ENCODE data around the gene NLRP1. TPM values are rescaled to one million over a fixed set of nuclear protein-coding genes. Genes with fewer than 3 reads are reported as not detected.

NLRP1 gene
- total and polyA plus RNA-seq, 2 donors (not counting 3 experiments of a cell fraction or from before 2014, with no cell fraction given), result 43.8 to 53.9 TPM

DNA sequence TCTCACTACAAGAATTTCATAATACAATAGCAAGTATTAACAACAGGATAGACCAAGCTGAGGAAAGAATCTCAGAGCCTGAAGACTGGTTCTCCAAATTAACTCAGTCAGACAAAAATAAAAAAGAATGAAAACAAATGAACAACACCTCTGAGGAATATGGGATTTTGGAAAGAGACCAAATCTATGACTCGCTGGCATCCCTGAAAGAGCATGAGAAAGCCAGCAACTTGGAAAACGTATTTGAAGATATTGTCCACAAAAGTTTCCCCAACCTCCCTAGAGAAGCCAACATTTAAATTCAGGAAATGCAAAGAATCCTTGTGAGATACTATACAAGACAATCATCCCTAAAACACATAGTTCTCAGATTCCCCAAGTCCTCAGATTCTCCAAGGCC is 20.9 kb downstream of the NLRP1 start:
- ChIA-PET CTCF (interaction anchor here (1.0 to 1.1 kb wide), 2 partner anchors 860 to 873 kb away, joined by 3 read pairs; no protein-coding TSS in a partner anchor), POLR2A (no interaction called here)
- Histone ChIP-seq H3K9me1 (replicated peaks; ENCODE audit: control insufficient read depth, extremely low read depth, insufficient read depth, low read length) (no peaks in the 10 kb centered on the region), H3K4me1 (ENCODE audit: control insufficient read depth, extremely low read depth, insufficient read depth, low read length) (no peaks in the 10 kb centered on the region), H4K20me1 (replicated peaks; ENCODE audit: control insufficient read depth, extremely low read depth, insufficient read depth, low read length) (no peaks in the 10 kb centered on the region), H3K36me3 (ENCODE audit: control insufficient read depth in 2 of 2, extremely low read depth in 1 of 2, insufficient read depth in 2 of 2, low read length in 2 of 2) (peaks cover 6 to 27% of the 10 kb centered on the region in 2 experiments), H3K27me3 (ENCODE audit: control insufficient read depth in 2 of 2, insufficient read depth in 2 of 2, low read length in 2 of 2) (no peaks in the 10 kb centered on the region), H3K79me2 (ENCODE audit: control insufficient read depth, insufficient read depth, low read length) (peaks cover 13% of the 10 kb centered on the region), H3K9me3 (replicated peaks; ENCODE audit: control insufficient read depth, insufficient read depth, low read length) (no peaks in the 10 kb centered on the region), H3K9ac (replicated peaks; ENCODE audit: extremely low read depth, insufficient read depth, low read length) (no peak overlapping the region), H3K4me3 (replicated peaks in 1 of 3; ENCODE audit: insufficient read depth in 1 of 3, low read depth in 1 of 3, low read length in 3 of 3) (no peak overlapping the region), H2AFZ (ENCODE audit: low read depth, low read length) (no peak overlapping the region), H3K27ac (ENCODE audit: insufficient read depth, low read depth, low read length) (no peak overlapping the region), H3K4me2 (ENCODE audit: insufficient read depth, low read length) (no peak overlapping the region)
- dilution Hi-C loops (cut with MboI; ENCODE audit: extremely low pct_ligation_motif_present, low sequenced_read_pairs), result no loop called here
- FAIRE-seq (no peak), DNase-seq (ENCODE audit: low read depth, low spot score) (peak; percentile 46)
- intact Hi-C loops (cut with micrococcal nuclease), result no loop called here
- no TSS peak for BruUV-seq (replicated peaks)
- TF ChIP-seq EZH2 (IDR thresholded peaks at IDR 0.05; ENCODE audit: borderline replicate concordance, low read depth, low read length, severe bottlenecking) (no peak), FOS (IDR thresholded peaks at IDR 0.05; ENCODE audit: borderline replicate concordance, insufficient read depth, low read length) (no peak), GATA2 (IDR thresholded peaks at IDR 0.05; ENCODE audit: insufficient read depth, insufficient read length, low read depth, low read length) (no peak), POLR2A (IDR thresholded peaks at IDR 0.05; ENCODE audit: low read depth, low read length) (no peak), JUN (IDR thresholded peaks at IDR 0.05; ENCODE audit: borderline replicate concordance, insufficient read depth, insufficient read length, low read depth) (no peak), POLR2AphosphoS5 (IDR thresholded peaks at IDR 0.05; ENCODE audit: insufficient read depth, low read depth, low read length) (no peak), MYC (IDR thresholded peaks at IDR 0.05; ENCODE audit: low read depth, low read length) (no peak)
- TF ChIP-seq, protein P1, sequence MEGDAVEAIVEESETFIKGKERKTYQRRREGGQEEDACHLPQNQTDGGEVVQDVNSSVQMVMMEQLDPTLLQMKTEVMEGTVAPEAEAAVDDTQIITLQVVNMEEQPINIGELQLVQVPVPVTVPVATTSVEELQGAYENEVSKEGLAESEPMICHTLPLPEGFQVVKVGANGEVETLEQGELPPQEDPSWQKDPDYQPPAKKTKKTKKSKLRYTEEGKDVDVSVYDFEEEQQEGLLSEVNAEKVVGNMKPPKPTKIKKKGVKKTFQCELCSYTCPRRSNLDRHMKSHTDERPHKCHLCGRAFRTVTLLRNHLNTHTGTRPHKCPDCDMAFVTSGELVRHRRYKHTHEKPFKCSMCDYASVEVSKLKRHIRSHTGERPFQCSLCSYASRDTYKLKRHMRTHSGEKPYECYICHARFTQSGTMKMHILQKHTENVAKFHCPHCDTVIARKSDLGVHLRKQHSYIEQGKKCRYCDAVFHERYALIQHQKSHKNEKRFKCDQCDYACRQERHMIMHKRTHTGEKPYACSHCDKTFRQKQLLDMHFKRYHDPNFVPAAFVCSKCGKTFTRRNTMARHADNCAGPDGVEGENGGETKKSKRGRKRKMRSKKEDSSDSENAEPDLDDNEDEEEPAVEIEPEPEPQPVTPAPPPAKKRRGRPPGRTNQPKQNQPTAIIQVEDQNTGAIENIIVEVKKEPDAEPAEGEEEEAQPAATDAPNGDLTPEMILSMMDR (IDR thresholded peaks at IDR 0.05; ENCODE audit: extremely low read depth in 1 of 2, insufficient read depth in 1 of 2, low read depth in 1 of 2, low read length in 2 of 2), result no peak
- TF ChIP-seq, protein P2, sequence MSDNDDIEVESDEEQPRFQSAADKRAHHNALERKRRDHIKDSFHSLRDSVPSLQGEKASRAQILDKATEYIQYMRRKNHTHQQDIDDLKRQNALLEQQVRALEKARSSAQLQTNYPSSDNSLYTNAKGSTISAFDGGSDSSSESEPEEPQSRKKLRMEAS (IDR thresholded peaks at IDR 0.05; ENCODE audit: insufficient read depth, insufficient read length), result no peak

Data from endothelial cell of umbilical vein (primary cell).